Glutamatergic neuron (in vitro differentiated cells): ENCODE data around the gene FBXO33. TPM values are rescaled to one million over a fixed set of nuclear protein-coding genes. Genes with fewer than 3 reads are reported as not detected.
A peak's percentile ranks its signal among the peaks of the same experiment; 100 is the strongest.

Experiments
- DNase-seq: peaks from one replicate; pipeline ENCODE4 v3.0.0; 2022
- H3K27ac Mint-ChIP-seq: one replicate; pipeline ENCODE4 v1.8.0; 2020; ENCODE audit warnings: mild to moderate bottlenecking, mixed read lengths, inconsistent platforms; ENCODE audit not compliant: unreplicated experiment
- H3K27me3 Mint-ChIP-seq: one replicate; pipeline ENCODE4 v1.8.0; 2020; ENCODE audit warnings: mild to moderate bottlenecking, moderate library complexity, mixed read lengths, inconsistent platforms; ENCODE audit not compliant: unreplicated experiment
- H3K36me3 Mint-ChIP-seq: one replicate; pipeline ENCODE4 v1.8.0; 2020; ENCODE audit warnings: mild to moderate bottlenecking, mixed read lengths, inconsistent platforms; ENCODE audit not compliant: unreplicated experiment
- H3K4me1 Mint-ChIP-seq: one replicate; pipeline ENCODE4 v1.8.0; 2020; ENCODE audit warnings: mild to moderate bottlenecking, low read depth, mixed read lengths, inconsistent platforms; ENCODE audit not compliant: unreplicated experiment
- H3K4me3 Mint-ChIP-seq: one replicate; pipeline ENCODE4 v1.8.0; 2020; ENCODE audit warnings: mild to moderate bottlenecking, mixed read lengths, inconsistent platforms; ENCODE audit not compliant: unreplicated experiment
- H3K9me3 Mint-ChIP-seq: one replicate; pipeline ENCODE4 v1.8.0; 2020; ENCODE audit warnings: mild to moderate bottlenecking, moderate library complexity, mixed read lengths, inconsistent platforms; ENCODE audit not compliant: unreplicated experiment
- total RNA-seq: library from RNA; stranded (reverse); fragmentation: NEBNext Ultra II Directional; extraction: Animal tissue kit (Norgen Biotek cat#: 25700); gene quantifications from one replicate; pipeline ENCODE4 v1.2.1, GENCODE V29; 2021; ENCODE audit not compliant: unreplicated experiment
- TF ChIP-seq, protein P1 (sequence below): fragments of 200-600 bp; sonication (generic); IDR thresholded peaks from one replicate; pipeline ENCODE4 v1.5.0; 2021; ENCODE audit not compliant: partially characterized antibody, unreplicated experiment

Gene FBXO33
- total RNA-seq, 1 donor from 2014 or later: 4.7 TPM

GRCh38 chr14:39467889-39468524, 35.8 kb upstream of the FBXO33 start:
- Mint-ChIP-seq H3K27me3 (peaks cover 4% of the 10 kb centered on the region), H3K4me3 (no peak overlapping the region), H3K36me3 (no peaks in the 10 kb centered on the region), H3K4me1 (no peaks in the 10 kb centered on the region), H3K9me3 (no peaks in the 10 kb centered on the region), H3K27ac (no peak overlapping the region)
- TF ChIP-seq, protein P1, sequence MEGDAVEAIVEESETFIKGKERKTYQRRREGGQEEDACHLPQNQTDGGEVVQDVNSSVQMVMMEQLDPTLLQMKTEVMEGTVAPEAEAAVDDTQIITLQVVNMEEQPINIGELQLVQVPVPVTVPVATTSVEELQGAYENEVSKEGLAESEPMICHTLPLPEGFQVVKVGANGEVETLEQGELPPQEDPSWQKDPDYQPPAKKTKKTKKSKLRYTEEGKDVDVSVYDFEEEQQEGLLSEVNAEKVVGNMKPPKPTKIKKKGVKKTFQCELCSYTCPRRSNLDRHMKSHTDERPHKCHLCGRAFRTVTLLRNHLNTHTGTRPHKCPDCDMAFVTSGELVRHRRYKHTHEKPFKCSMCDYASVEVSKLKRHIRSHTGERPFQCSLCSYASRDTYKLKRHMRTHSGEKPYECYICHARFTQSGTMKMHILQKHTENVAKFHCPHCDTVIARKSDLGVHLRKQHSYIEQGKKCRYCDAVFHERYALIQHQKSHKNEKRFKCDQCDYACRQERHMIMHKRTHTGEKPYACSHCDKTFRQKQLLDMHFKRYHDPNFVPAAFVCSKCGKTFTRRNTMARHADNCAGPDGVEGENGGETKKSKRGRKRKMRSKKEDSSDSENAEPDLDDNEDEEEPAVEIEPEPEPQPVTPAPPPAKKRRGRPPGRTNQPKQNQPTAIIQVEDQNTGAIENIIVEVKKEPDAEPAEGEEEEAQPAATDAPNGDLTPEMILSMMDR: no peak
- DNase-seq: peak; percentile 26

- DNase-seq: no peak
- no peak overlapping the region for H3K4me3 Mint-ChIP-seq
- TF ChIP-seq, protein P1: no peak
- H3K9me3 Mint-ChIP-seq: no peaks in the 10 kb centered on the region
- no peaks in the 10 kb centered on the region for H3K36me3 Mint-ChIP-seq
- H3K27me3 Mint-ChIP-seq: no peaks in the 10 kb centered on the region
- no peak overlapping the region for H3K27ac Mint-ChIP-seq
- peaks cover 2% of the 10 kb centered on the region for H3K4me1 Mint-ChIP-seq
These were observed 27.7 kb upstream of the FBXO33 start for GRCh38 chr14:39459795-39460478.

DNA sequence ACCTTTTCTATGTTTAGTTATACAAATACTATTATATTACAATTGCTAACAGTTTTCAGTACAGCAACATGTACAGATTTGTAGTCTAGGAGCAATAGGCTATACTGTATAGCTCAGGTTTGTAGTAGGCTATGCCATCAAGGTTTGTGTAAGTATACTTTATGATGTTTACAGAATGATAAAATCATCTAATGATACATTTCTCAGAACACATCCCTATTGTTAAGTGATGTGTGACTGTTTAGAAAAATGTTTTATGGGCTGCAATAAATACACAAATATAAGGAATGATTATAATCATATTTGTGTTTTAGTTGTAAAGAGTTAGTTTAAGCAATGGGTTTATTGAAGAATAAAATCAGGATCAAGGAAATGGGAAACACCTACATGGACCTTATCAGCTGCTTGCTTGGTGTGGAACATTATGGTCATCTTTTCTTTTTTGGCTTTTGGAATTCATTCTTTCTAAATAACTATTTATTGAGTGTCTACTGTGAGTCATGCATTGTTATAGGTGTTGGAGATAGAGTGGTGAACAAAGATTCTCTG, 24.5 kb upstream of the FBXO33 start:
- H3K4me1 Mint-ChIP-seq: peaks cover 2% of the 10 kb centered on the region
- DNase-seq: no peak
- no peak overlapping the region for H3K27ac Mint-ChIP-seq
- H3K4me3 Mint-ChIP-seq: no peak overlapping the region
- no peaks in the 10 kb centered on the region for H3K27me3 Mint-ChIP-seq
- no peaks in the 10 kb centered on the region for H3K9me3 Mint-ChIP-seq
- TF ChIP-seq, protein P1: no peak
- H3K36me3 Mint-ChIP-seq: no peaks in the 10 kb centered on the region

GRCh38 chr14:39454906-39455539, 22.8 kb upstream of the FBXO33 start:
- no peak for DNase-seq
- no peaks in the 10 kb centered on the region for H3K36me3 Mint-ChIP-seq
- no peak overlapping the region for H3K4me3 Mint-ChIP-seq
- TF ChIP-seq, protein P1: no peak
- no peak overlapping the region for H3K27ac Mint-ChIP-seq
- H3K4me1 Mint-ChIP-seq: peaks cover 2% of the 10 kb centered on the region
- H3K9me3 Mint-ChIP-seq: no peaks in the 10 kb centered on the region
- no peaks in the 10 kb centered on the region for H3K27me3 Mint-ChIP-seq

DNA sequence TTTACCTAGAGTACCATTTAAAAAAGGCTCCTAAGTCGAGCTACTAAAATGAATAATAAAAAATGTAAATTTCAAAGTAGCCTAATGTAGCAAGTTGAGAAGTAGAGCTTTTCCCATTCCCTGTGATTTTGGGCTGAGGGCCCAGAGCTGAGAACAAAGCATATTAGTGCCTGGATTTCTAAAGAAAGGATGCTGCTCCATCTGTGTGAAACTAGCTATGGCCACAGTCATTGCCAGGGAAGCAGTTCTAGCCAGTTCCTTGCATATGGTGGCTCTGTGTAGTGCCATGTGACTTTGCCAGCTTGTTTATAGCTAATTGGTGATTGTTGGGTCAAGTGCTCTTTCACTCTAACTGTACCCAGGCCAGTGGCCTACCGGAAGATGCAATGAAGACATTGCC, 20.4 kb upstream of the FBXO33 start:
- Mint-ChIP-seq H3K27ac (no peak overlapping the region), H3K4me3 (no peak overlapping the region), H3K27me3 (no peaks in the 10 kb centered on the region), H3K9me3 (no peaks in the 10 kb centered on the region), H3K36me3 (no peaks in the 10 kb centered on the region), H3K4me1 (peaks cover 9% of the 10 kb centered on the region)
- no peak for DNase-seq
- TF ChIP-seq, protein P1: no peak
